Measurements from ENCODE around the gene GARIN5B.
A peak's percentile ranks its signal among the peaks of the same experiment; 100 is the strongest.
"Not testable (repeated sequence)": the region's sequence is repeated elsewhere in the genome, so short reads cannot be mapped to it uniquely, and the experiment has no call there.

The GARIN5B gene

DNA sequence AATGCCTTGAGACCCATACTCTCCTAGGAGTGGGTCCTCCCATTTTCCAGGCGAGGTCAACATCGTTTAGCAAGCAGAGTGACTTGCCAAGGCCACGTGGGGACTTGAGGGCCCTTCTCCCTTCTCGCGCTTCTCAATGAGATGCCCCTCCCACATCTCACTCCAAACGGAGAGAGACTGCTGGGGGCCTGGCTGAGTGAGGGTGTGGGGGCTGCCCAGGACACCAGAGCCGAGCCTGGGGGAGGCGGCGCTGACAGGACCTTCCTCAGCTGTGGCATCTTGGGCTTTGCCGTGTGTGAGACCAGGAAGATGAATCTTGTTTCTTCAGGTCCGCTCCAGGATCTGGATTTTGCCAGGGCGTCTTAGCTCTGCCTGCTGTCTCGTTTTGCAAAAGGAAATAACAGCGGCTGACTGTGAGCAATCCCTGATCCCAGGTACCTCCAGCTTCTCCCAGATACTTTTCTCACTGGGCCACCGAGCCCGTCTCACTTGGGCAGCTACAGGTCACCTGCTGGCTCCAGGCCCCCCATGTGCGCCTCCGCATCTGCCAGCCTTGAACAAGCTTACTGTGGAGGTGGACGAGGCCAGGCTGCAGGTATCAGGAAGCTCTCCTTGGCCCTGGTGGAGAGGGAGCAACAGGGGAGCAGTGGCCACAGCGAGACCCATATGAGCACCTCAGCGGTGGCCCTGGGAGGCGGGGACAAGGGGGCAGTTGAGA, 14.6 kb downstream of the GARIN5B start:
- no peak for DNase-seq (ENCODE audit: low read depth)

DNA sequence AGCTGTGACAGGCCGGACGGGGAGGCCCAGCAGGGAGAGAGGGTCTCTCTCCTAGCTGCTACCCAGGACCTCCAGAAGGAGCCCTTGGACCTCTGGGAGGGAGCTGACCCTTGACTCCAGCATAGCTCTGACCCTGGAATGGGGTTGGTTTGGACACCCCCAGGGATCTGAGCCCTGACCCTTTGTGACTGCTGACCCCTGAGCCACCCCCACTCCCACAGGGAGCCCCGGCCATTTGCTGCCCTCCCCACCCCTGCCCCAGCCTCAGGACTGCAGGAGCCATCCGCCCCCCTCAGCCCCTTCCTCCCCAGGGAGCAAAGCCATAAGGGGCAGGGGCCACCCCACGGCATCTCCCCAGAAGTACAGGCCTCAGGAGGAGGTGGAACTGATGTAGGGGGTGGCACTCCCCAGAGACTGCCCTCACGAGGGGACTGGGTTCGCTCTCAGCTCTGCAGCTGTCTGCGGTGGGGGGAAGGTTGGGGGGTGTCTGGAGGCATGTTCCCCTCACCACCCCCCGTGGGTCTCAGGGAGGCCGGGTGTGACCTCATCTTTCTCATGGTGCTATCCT, 15.5 kb downstream of the GARIN5B start:
- no peak for DNase-seq (ENCODE audit: low read depth)

DNA sequence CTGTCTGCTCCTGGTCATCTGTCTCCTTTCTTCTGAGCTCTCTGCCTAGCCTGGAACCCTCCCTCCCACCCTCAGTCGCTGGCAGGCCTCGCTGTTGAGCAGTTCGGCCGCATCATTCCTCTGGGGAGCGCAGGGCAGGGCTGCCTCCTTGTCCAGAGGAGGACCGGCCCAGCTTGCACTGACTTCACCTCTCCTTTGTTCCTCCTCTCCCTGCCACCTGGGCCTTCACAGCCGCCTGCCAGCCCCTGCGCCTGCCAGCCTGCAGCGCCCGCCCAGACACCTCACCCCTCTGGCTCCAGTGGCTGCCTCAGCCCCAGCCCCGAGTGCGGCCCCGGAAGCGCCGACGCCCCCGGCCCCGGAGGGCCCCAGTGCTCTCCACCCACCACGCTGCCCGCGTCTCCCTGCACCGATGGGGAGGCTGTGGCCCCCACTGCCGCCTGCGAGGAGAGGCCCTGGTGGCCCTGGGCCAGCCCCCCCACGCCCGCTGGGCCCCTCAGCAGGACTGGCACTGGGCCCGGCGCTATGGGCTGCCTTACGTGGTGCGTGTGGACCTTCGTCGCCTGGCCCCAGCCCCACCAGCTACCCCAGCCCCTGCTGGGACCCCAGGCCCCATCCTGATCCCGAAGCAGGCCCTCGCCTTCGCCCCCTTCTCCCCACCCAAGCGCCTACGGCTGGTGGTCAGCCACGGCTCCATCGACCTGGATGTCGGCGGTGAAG, 16.2 kb downstream of the GARIN5B start:
- DNase-seq (ENCODE audit: low read depth): no peak

GRCh38 chr19:55345818-55346724, 17.0 kb downstream of the GARIN5B start:
- DNase-seq (ENCODE audit: low read depth): no peak

DNA sequence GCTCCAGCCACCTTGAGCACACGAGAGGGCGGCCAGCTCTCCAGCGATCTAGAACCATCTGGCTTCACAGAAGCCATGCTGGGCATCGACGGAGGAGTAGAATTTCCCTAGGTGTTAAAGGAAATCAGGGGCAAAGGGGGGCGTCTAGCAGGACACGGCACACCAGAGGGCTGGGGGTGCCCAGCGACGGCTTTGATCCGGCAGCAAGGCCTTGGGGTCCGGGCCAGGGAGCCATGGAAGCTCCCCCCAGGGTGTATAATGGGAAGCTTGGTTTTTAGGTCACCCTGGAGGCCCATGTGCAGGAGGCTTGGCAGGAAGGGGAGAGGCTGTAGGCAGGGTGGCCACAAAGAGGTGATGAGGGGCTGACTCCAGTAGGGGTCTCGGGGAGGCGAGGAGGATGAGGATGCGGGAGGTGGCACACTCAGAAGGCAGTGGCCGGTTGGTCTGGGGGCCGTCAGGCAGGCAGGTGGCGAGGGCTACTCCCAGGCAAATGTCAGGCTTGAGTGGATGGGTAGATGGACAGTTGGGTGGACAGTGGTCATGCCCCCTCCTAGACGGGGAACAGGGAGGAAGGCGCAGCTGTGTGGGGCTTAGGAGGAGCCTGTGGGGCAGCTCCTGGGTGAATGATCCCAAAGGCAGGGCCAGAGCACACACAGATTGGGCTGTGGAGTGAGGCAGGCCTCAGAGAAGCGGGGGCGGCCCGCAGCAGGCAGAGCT, 17.8 kb downstream of the GARIN5B start:
- DNase-seq (ENCODE audit: low read depth): no peak

DNA sequence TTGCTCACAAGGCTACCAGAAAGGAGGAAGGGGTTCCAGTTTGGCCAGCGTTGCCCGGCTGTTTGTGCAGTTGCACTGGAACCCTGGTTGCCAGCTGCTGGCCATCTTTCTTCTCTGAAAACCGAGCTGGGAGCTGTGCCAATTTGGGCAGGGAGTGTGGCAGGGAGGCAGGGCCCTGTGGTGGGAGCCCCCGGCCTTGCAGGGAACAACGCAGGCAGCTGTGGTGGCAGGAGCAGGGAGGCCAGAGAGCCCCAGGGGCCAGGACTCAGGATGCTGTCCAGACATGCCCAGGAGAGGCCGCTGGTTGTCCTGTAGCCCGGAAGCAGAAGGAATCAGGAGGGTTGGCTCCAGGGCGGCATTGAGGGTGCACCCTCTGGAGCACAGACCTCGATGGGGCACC, 18.6 kb downstream of the GARIN5B start:
- no peak for DNase-seq (ENCODE audit: low read depth)

GRCh38 chr19:55341595-55342531, 21.2 kb downstream of the GARIN5B start:
- no peak for DNase-seq (ENCODE audit: low read depth)

GRCh38 chr19:55341171-55341588, 21.9 kb downstream of the GARIN5B start:
- DNase-seq (ENCODE audit: low read depth): peak; percentile 52

DNA sequence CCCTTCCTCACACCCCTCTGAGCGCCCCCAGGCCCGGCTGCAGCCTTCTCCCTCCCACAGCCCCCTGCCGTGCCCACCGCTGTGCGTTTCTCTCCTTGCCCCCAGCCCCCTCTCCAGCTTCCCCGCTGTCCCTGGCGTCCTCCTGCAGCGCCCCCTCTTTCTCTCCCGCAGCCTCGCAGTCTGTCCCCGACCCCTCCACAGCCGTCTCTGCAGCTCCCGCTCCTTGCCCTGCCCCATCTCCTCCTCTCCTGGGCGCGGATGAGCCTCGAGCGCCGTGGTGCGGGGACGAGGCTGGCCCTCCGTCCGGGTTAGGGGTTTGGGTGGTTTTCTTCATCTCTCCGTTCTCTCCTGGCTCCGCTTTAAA, 22.3 kb downstream of the GARIN5B start:
- DNase-seq (ENCODE audit: low read depth): no peak

- no peak for DNase-seq (ENCODE audit: low read depth)
Measured at GRCh38 chr19:55339889-55340783, 22.9 kb downstream of the GARIN5B start.

- peak; percentile 100 for DNase-seq (ENCODE audit: low read depth)
Measured at GRCh38 chr19:55339105-55339888, 23.8 kb downstream of the GARIN5B start, which contains the start of gene KMT5C. TSS of gene KMT5C (plus strand) at chr19:55339876. CDS start at chr19:55341937, 2,061 bp downstream.

DNA sequence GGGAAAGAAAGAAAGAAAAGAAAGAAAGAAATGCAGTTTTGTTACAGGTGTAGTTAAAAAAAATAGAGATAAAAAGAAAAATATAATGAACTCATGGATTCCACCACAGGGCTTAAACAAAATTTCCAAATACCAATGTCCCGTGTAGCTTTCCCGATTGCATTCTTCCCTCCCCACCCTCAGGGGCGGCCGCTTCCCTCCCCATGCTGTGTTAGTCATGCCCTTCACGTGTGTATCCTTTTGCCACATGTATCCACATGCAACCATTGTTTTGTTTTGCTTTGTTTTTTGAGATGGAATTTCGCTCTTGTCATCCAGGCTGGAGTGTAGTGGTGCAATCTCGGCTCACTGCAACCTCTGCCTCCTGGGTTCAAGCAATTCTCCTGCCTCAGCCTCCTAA, 27.0 kb downstream of the GARIN5B start:
- no peak for DNase-seq (ENCODE audit: low read depth)

DNA sequence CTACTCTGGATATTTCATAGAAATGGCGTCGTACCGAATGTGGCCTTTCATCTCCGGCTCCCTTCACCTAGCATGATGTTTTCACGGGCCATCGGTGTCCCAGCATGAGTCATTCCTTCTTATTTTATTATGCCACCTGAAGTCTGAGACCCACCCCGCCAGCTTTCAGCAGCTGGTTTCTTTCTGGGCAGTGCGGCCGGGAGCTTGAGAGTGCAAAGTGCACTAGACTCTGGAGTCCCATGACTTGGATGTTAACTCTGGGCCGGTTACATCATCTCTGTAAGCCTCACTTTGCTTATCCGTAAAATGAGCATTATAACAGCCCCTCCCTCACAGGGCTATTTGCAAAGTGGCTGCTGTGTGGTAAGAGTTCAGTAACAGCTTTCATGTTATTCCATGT, 29.2 kb downstream of the GARIN5B start:
- no peak for DNase-seq (ENCODE audit: low read depth)

DNA sequence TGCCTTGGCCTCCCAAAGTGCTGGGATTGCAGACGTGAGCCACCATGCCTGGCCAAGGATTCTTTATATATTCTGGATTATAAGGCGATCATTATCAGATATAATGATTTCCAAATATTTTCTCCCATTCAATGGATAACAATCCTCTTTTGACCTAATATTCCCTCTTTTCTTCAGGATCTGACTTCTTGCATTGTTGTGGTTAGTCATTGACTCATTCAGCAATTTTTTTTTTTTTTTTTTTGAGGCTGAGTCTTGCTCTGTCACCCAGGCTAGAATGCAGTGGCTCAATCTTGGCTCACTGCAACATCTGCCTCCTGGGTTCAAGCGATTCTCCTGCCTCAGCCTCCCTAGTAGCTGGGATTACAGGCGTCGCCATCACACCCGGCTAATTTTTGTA, 33.3 kb downstream of the GARIN5B start:
- not testable (repeated sequence) for DNase-seq (ENCODE audit: low read depth)

DNA sequence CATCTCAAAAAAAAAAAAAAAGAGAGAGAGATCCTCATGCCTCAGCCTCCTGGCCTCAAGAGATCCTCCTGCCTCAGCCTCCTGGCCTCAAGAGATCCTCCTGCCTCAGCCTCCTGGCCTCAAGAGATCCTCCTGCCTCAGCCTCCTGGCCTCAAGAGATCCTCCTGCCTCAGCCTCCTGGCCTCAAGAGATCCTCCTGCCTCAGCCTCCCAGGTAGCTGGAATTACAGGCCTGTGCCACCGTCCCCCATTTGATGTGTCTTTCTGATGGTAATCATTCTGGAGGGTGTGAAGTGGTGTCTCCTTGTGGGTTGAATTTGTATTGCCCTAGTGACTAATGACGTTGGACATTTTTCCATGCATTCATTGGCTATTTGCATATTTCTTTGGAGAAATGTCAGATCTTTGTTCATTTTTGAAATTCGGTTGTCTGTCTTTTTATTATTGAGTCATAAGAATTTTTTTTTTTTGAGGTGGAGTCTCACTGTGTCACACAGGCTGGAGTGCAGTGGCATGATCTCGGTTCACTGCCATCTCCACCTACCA, 34.2 kb downstream of the GARIN5B start:
- not testable (repeated sequence) for DNase-seq (ENCODE audit: low read depth)

- no peak for DNase-seq (ENCODE audit: low read depth)
Measured at GRCh38 chr19:55325172-55325571, 37.9 kb downstream of the GARIN5B start, which contains the start of gene TMEM150B. TSS of gene TMEM150B (minus strand) at chr19:55325341. CDS start at chr19:55321036, 4,305 bp downstream.

- DNase-seq (ENCODE audit: low read depth): no peak
Measured at GRCh38 chr19:55324662-55325061, 38.4 kb downstream of the GARIN5B start.

All from activated T-cell treated with anti-CD3 and anti-CD28 coated beads for 24 hours (primary cell).